GM18873 (cell line): ENCODE data around the gene AHNAK2.
"Not testable (repeated sequence)": the region's sequence is repeated elsewhere in the genome, so short reads cannot be mapped to it uniquely, and the experiment has no call there.

Experiments
- ATAC-seq: cut with Tn5 transposase; IDR thresholded peaks from one replicate; pipeline ENCODE4 v1.9.1; 2021; ENCODE audit warnings: mild to moderate bottlenecking, moderate library complexity, moderate number of reproducible peaks; ENCODE audit not compliant: unreplicated experiment, low FRiP score

The AHNAK2 gene

DNA sequence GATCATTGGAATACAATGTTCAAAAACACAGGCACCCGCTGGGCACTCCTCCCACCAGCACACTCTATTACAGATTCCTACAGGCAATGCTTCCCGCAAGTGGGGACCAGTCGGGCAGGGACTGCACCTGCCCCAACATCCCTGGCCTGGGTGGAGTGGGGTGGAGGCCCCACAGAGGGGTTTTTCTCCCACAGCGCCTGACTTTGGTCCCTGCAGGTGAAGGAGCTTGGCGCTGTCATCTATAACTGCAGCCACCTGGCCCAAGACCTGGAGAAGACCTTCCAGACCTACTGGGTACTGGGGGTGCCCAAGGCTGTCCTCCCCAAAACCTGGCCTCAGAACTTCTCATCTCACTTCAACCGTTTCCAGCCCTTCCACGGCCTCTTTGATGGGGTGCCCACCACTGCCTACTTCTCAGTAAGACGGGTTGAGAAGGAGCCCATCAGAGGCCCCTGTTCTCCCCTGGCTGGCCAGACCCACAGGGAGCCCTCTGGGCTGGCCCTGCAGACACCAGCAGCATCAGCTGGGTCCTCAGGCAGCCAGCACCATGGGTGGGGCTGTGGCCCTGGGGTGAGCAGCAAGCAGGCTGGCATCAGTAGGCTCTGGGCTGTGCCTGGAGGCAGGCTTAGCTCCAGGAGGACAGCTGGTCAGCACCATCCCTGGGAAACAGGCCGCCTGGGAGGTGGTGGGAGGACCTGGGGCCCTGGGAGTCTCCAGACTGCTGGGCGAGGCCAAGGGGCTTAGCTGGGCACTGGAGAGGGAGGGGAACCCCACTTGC lies 47.5 kb downstream of the AHNAK2 start:
- ATAC-seq = no peak

DNA sequence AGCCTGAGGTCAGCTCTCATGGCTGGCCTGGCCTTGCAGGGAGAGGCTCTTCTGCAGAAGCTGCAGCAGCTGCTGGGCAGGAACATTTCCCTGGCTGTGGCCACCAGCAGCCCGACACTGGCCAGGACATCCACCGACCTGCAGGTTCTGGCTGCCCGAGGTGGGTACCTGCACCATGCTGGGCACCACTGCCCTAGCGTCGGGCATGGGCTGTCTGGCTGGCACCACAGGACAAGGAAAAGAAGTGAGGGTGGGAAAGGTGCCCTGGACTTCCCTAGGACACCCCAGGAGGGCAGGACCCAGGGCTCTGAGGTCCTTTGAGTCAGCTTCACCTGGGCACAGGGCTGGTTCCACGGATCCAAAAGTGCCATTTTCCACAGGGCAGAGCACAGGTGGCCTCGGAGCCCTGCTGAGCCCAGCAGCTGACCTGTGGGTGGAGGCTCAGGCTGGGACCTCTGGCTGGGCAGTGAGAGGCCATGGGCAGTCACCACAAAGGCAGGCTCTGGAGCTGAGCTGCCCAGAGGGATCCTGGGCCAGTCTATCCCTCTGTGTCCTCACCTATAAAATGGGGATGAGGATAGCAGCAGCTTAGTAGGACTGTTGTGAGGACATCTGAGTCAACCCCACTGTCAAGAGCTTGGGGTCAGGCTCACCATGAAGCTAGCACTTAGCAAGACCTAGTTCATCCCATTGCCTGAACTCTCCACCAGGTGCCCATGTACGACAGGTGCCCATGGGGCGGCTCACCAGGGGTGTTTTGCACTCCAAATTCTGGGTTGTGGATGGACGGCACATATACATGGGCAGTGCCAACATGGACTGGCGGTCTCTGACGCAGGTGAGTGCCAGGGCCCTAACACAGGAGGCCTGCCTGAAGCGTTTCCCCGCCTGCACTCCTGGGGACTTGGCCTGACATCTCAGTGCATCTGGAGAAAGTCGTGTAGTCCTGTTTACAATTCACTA lies 48.6 kb downstream of the AHNAK2 start:
- ATAC-seq = no peak

DNA sequence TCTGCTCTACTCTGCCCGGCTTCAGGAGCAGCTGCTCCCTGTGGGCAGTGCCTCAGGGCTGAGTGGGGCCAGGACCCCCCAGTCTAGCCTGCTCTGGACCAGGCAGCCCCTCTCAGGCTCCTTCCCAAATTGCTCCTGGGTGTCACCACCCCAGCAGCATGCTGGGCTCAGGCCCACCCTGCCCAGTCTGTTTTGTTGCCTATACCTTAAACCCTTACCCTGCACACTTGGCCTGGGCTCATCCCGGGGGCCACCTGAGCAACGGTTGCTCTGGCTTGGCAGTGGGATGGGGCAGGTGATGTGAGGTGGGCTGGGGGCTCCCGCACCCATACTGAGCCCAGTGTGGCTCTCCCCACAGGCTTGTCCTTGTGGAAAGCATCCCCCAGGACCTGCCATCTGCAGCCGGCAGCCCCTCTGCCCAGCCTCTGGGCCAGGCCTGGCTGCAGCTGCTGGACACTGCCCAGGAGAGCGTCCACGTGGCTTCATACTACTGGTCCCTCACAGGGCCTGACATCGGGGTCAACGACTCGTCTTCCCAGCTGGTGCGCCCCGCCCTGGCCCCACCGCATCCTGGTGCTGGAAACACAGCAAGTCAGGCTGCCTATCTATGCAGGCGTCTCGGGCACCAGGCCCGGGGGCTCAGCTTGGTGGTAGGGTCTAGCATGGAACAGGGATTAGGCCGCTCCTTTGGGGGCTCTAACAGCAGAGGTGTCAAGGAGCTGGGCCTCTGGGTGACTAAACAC lies 49.6 kb downstream of the AHNAK2 start:
- ATAC-seq = no peak

DNA sequence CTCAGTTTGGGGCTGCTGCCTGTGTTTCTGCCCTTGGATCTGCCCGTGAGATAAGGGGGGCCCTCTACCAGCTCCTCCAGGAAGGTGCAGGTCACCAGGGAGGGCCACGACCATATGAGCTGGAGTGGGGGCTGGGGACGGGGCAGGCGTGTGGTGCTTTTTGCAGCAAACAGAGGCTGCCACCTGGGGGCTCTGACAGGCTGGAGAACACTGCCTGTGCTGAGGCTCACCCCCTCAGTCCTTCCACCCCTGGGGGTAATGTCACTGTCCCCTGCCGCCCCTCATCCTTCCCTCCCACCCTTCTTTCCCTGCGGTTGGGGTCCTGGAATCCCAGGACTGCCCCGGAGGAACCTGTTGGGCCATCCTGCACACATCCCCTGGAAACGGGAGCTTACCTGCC lies 50.3 kb downstream of the AHNAK2 start:
- no peak for ATAC-seq

DNA sequence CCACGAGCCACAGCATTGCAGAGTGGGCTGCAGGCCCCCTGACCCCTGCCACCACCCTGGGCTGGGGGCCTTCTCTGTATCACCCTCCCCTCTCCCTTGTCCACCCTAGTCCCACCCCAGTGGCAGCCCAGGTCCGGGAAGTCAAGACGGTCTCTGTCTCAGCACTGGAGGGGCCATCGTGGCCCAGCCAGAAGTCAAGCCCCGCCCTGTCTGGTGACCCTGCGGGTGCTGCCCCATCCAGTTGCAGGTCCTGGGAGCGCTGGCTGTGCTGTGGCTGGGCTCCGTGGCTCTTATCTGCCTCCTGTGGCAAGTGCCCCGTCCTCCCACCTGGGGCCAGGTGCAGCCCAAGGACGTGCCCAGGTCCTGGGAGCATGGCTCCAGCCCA lies 50.8 kb downstream of the AHNAK2 start:
- no peak for ATAC-seq

DNA sequence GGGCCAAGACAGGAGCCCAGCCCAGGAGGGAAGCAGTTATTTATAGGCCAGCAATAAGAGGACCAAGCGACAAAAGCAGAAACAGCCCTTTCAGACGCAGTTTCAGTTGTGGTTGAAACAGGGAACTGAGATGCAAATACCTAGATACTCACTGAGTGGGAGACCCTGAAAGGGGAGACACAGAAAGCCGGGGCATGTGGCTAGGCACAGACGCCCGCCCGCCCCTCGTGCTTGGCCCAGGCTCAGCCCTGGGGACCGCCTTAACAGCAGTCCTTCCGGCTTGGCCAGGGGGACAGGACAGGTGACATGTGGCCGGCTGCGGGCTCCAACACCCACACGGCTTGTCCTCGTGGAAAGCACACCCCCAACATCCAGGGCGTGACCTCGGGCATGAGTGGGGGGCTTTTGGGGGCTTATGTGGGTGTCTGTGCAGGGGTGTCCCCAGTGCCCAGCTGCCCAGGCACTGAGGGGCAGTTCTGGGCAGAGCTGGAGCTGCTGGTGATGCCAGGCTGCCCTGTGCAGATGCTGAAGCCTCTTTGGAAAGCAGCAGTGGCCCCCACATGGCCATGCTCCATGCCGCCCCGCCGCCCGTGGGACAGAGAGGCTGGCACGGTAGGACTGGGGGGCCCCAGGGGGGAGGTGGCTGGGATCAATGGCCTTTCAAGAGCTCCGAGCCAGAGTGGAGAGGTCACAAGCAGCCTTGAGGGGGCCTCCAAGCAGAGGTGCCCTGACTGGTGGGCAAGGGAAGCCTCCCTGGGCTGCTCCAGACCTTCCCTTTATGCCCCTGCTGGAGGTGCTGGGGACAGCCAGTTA lies 51.3 kb downstream of the AHNAK2 start:
- peak; percentile 73 for ATAC-seq

DNA sequence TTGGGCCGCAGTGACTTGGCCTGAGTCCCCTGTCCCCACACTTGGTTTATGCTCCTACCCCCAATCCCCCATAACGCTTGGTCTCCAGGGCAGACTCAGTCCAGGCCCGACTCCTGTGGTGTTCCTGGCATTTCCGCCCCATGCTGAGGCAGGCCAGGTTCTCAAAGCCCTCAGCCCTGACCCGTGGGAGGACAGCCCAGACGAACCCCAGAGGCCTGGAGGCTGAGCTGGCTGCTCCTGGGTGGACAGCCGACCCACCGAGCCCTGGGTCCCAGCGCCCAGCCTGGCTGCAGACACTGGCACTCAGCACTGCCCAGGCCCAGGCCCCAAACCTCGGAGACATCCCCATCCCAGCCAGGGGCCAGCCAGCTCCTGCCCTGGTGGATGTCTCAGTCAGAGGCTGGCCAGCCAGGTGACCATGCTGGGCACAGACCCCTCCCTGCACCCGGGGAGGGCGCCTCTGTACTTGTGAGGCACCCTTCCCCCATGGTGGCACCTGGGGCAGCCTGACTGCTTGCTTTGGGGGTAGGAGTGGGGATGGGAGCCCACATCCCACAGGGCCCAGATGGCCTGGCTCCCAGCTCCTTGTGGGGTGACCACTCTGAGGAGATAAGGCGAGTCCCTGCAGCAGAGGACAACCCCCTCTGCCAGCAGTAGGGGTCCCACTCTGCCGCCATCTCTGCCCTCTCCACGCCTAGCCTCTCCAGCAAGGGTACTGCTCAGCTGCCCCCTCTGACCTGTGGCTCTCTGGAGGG lies 52.1 kb downstream of the AHNAK2 start:
- no peak for ATAC-seq

DNA sequence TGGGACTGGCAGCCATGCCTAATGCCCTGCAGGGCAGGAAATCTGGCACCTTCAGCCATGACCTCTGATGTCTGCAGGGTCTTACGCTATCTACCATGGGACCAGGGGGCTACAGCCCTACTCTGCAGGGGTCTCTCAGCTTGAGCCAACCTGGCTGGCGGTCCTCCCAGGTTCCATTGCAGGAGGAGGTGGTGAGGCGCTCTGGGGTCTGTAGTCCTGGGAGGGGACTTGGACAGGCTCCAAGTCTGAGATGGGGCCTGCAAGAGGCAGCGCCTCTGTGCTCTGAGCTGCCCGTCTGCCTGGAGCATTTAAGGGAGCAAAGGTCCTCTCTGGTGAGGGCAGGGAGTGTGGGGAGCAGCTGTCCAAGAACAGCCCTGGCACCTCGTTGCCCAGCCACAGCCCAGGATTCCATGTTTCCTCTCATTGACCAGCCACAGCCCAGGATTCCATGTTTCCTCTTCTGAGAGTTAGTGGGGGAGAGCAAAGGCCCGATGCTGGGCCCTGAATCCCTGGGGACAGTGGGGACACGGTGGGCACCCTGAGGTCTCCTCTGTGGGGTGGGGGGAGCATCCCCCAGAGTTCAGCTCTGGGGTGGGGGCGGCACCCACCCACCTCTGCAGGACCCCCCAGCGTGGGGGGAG lies 52.8 kb downstream of the AHNAK2 start:
- ATAC-seq = no peak

DNA sequence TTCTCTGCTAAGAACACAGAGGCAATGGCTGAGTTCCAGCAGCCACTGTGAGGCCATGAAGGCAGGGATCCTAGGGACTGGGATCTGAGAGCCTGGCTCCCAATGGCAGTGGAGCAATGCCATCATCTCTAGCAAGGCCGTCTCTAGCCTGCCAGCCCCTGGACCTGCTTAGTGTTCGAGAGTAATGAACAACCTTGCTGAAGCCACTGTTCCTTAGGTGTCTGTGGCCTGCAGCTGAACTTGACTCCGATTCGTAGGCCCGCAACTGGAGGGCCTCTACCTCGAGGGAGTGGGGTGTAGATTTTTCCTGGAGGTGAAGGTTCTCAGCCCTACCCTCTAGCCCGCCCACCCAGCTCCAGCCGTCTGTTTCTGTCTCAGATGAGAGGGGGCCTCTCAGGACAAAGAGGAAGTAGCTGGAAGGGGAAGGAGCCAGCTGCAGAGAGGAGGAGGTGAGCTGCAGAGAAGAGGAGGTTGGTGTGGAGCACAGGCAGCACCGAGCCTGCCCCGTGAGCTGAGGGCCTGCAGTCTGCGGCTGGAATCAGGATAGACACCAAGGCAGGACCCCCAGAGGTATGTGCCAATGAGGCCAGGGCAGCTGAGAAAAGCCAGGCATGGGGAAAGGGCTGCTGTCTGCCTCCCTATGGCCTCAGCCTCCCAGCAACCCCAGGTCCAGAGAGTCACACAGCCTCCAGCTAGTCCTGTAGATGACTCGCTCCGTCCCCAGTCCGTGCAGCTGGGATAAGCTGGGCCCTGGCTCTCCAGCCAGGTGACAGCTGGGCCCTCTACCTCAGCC lies 53.6 kb downstream of the AHNAK2 start, which contains the start of gene PLD4:
Gene PLD4, plus strand, starts transcription at position 459 of the 793 bp plus-strand sequence. CDS start 2,262 bp downstream, outside the sequence.
- no peak for ATAC-seq

DNA sequence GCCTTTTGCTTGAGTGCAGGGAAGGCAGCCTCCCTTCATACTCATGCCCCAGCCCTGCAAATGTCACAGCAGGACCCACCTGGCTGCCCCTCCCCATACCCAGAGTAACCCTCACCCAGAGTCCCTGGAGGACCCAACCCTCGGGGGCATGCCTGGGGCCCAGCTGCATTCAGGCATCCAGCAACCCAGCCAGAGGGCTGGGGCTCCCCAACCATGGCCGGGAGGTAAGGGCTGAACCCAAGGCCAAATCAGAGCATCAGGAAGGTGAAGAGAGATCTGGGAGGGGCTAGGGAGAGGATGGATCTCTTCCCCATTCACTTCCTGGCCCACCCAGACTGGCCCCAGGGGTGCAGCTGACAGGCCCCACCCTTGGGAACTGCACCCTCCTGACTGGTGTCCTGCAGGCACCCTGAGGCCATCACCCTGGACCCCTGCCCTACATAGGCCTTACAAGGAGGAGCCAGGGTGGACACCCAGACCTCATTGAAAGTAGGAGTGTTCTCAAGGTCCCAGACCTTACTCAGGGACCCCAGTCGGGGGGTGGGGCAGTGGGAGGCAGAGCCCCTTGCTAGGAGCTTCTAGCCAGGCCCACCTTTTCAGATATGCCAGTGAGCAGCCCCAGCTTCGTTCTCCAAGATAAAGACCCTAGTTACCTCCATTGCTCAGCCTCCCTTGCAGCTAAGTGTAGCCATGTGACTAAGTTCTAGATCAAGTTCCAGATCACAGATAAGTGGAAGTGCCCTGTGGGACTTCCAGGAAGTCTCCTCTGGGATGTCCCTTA lies 54.3 kb downstream of the AHNAK2 start:
- no peak for ATAC-seq

DNA sequence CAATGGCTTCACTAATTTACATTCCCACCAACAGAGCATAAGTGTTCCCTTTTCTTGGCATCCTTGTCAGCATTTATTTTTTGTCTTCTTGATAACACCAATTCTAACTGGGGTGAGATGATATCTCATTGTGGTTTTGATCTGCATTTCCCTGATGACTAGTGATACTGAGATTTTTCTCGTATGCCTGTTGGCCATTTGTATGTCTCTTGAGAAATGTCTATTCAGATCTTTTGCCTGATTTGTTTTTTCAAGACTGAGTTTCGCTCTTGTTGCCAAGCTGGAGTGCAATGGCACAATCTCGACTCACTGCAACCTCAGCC lies 58.2 kb downstream of the AHNAK2 start:
- no peak for ATAC-seq

DNA sequence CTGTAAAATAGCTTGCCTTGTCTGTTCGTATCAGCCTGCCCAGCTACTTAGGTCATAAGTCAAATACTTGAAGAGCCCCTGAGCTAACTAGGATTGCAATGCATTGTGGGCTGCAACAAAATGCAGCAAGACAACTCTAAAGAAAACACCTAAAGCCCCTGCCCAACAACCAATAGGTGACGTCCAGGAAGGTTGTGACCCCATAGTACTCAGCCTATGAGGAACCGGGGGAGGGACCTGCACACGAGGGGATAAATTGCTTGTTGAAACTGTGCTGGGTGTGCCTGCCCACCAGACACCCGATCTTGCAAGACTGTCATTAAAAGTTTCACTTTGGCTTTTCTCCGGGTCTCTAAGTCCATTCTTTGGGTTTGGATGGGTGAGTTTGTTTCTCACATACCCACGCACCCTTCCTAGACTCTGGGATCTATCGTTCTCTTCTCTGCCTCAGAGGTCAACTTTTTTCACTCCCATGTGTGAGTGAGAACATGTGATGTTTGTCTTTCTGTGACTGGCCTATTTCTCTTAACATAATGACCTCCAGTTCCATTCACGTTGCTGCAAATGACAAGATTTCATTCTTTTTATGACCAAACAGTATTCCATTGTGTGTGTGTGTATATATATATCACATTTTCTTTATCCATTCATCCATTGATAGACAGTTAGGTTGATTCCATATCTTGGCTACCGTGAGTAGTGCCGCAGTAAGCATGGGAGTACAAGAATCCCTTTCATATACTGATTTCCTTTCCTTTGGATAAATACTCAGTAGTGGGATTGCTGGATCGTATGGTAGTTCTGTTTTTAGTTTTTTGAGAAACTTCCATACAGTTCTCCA lies 58.8 kb downstream of the AHNAK2 start:
- not testable (repeated sequence) for ATAC-seq

DNA sequence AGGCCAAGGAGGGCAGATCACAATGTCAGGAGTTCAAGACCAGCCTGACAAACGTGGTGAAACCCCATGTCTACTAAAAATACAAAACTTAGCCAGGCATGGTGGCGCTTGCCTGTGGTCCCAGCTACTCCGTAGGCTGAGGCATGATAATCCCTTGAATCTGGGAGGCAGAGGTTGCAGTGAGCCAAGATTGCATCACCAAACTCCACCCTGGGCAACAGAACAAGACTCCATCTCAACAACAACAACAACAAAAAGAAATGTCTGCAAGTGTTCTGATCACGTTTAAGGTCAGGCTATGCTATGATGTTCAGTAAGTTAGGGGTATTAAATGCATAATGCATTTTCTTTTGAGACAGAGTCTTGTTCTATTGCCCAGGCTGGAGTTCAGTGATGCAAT lies 60.2 kb downstream of the AHNAK2 start:
- no peak for ATAC-seq

DNA sequence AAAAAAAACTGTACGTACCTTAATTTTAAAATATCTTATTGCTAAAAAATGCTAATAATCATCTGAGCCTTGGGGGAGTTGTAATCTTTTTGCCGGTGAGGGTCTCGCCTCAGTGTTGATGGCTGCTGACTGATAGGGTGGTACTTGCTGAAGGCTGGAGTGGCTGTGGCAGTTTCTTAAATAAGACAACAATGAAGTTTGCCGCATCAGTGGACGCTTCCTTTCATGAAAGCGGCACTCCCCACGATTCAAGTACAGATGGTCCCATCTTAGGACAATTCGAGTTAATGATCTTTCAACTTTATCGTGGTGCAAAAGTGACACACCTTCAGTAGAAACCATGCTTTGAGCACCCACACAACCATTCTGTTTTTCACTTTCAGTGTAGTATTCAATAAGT lies 61.1 kb downstream of the AHNAK2 start:
- no peak for ATAC-seq

DNA sequence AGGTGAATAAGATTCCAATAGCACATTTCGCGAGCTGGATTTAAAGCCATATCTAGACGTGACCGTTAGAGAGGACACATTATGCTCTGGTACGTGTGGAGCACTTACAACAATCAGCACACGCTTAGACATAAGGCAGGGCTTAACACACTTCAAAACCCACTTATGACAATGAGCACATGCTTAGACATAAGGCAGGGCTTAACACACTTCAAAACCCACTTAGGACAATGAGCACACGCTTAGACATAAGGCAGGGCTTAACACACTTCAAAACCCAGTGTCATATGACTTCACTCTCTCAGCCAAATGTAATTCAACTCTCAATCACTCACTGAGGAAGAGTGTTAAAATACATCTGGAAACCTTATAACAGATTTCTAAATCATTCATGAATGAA lies 64.7 kb downstream of the AHNAK2 start:
- ATAC-seq = no peak

DNA sequence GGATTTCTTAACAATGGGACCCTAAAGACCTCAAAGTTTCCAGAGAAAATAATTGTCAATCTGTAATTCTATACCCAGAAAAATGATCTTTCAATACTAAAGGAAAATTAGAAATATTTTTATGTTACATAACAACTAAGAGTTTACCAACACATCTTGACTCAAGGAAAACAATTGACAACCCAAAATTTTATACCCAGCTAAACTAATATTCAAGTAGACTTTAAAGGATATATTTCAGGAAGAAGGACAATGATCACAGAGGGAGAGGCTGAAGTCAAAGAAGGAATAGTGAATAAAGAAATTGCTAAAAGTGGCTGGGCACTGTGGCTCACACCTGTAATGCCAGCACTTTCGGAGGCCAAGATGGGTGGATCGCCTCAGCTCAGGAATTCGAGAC lies 66.1 kb downstream of the AHNAK2 start:
- ATAC-seq = no peak

DNA sequence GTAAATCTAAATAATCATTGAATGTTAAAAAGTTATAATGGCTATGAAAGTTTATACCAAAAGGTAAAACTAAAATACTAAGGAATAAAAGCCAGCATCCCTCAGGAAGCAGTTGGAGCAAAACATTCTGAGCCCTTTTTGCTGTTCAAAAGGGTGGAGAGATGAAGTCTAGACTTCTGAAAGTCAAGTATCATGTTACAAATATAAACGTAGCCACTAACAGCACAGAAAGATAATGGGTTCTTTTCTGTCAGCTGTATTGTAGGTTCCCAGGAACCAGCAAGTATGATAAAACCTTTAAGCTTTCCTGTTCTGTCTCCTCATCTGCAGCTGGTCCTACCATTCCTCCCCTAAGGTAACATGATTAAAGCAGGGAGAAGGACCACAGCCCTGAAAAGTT lies 69.9 kb downstream of the AHNAK2 start:
- no peak for ATAC-seq
